Kidney capillary endothelial cell (primary cell): ENCODE results near the gene ITPR3.
A peak's percentile ranks its signal among the peaks of the same experiment; 100 is the strongest.

ENCODE experiments used
- DNase-seq: peaks from one replicate; pipeline ENCODE4 v3.0.0-alpha.2; 2018; ENCODE audit warnings: low spot score

The ITPR3 gene

GRCh38 chr6:33700391-33701050, 79.4 kb downstream of the ITPR3 start:
- peak; percentile 75 for DNase-seq

GRCh38 chr6:33702345-33702977, 81.3 kb downstream of the ITPR3 start:
- peak; percentile 51 for DNase-seq

GRCh38 chr6:33704215-33705066, 83.3 kb downstream of the ITPR3 start:
- no peak for DNase-seq

- DNase-seq: no peak
Measured at GRCh38 chr6:33705268-33705885, 84.3 kb downstream of the ITPR3 start.

DNA sequence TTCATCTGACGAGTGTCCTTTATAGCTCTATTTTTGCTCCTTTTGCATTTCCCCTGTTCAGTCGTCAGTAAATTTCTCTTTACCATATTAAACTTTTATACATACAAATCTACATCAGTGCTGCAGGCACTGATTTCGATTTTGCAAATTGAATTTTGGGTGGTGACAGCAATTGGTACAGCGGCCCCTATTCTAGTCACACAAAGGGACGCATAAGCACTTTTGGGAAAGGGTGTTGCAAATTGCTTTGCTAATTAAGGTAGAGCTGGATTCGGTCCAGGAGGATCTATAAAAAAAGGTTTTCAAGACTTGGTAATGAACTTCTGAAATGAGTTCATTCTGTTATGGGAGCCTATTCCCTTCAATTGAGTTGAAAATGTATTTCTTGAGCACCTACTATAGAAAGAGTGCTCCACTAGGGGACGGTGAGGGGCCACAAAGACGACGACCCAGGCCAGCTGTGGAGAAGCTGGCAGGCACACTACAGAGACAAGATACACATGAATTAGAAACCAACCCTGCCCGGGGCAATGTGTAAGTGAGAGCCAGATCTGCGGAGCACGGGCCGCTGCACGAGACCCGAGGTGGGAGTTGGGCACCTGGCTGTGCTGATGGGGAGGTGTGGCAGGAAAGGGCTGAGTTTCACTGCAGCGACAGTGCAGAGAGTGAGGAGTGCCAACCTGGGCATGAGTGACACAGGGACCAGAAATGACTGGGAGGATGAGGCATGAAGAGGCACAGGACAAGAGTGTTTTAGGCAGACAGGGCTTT, 85.0 kb downstream of the ITPR3 start:
- DNase-seq: no peak

- DNase-seq: no peak
Measured at GRCh38 chr6:33707771-33708170, 86.6 kb downstream of the ITPR3 start.

GRCh38 chr6:33708516-33709204, 87.5 kb downstream of the ITPR3 start:
- DNase-seq: no peak

GRCh38 chr6:33709605-33710295, 88.6 kb downstream of the ITPR3 start:
- DNase-seq: no peak

- DNase-seq: no peak
Measured at GRCh38 chr6:33710296-33711121, 89.4 kb downstream of the ITPR3 start.

- peak; percentile 98 for DNase-seq
Measured at GRCh38 chr6:33711140-33712129, 90.3 kb downstream of the ITPR3 start, which contains the start of gene UQCC2. Gene UQCC2 (minus strand): TSS chr6:33711700. CDS start chr6:33711686, 14 bp downstream.

DNA sequence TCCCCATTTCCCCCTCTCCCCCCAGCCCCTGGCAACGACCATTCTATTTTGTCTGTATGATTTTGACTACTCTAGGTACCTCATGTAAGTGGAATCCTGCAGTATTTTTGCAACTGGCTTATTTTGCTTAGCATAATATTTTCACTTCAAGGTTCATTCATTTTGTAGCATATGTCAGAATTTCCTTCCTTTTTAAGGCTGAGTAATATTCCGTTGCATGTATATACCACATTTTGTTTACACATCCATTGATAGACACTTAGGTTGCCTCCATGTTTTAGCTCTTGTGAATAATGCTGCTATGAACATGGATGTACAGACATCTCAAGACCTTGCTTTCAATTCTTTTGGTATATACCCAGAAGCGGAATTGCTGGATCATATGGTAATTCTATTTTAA, 91.8 kb downstream of the ITPR3 start:
- DNase-seq: no peak

DNA sequence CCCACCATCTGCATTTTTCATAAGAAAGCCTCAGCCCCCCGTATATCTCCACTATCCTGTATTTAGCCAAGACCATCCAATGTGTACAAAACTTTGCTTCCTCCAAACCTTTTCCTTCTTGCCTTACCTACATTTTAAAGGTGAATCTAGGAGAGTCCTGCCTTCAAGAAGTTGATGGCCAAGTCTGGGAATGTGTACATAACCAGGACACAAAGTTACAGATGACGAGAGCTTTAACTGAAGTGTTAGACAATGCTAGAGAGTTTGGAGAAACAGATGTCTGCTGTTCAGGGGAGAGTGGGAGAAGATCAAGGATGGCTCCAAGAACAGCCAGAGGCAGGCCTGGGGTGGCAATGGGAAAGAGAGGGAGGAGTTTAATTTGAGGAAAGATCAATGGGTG, 92.7 kb downstream of the ITPR3 start:
- no peak for DNase-seq

GRCh38 chr6:33714385-33715040, 93.4 kb downstream of the ITPR3 start:
- no peak for DNase-seq

GRCh38 chr6:33716379-33716778, 95.3 kb downstream of the ITPR3 start:
- DNase-seq: no peak

DNA sequence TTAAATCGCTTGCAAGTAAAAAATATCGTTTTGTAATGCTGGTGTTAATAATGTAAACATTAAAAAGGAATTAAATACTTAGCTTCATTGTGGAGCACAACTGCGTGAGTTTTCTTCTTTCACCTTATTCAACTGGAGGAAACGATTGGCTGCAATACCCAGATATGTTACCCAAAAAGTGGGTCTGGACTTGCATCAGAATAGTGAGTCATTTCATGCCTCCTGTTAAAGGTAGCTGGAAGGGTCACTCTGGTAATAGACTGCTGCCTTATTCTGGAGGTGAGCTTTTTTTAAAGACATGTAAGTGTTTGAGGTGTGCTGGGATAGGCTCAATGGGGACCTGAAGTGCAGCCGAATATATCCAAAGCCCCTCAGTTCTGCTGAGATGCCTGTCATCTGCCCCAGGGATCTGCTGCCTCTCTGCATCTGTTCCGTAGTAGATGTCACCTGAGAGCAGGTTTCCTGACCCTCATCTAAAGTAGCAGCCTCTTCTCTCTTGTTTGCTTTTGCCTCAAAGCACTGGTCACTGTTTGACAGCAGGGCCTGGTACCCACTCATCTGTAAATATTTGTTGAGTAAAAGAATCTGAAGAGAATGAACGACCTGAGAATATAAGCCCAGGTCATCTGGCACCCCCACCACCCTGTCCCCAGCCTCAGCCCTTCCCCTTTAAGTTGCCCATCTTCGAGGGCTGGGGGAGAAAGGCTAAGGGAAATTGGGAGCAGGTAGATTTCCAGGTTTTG, 95.9 kb downstream of the ITPR3 start:
- DNase-seq: no peak

DNA sequence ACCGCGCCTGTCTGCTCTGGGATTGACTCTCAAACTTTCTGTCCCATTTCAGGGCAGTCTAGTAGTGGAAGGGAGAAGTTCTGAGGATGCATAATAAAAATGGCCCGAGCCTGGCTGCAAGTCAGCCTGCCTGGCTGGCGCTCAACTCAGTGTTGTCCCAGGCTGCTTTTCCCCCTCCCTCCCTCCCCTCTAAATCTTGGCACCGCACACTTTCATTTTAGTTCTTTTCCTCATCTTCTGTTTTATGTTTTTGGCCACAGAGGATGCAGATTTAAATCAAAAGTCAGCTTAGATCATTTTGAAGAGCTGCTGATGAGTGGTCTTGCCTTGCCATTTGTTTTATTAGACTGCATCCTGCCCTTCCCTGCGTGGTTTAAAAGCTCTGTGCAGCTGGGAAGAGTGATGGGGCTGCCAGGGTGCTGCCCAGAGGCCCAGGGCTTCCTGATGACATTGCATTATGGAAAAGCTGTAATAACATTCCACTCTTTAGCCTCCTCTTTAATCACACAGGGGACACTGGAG, 96.9 kb downstream of the ITPR3 start:
- DNase-seq: no peak

GRCh38 chr6:33718713-33719112, 97.6 kb downstream of the ITPR3 start:
- DNase-seq: no peak
